Measurements from ENCODE around the gene HUWE1. TPM values are rescaled to one million over a fixed set of nuclear protein-coding genes. Genes with fewer than 3 reads are reported as not detected.

Gene HUWE1
- total and polyA plus RNA-seq, 2 experiments from 2014 or later: 61.2 to 225 TPM

- TF ChIP-seq ETS1 (IDR thresholded peaks at IDR 0.05) (no peak), POLR2AphosphoS5 (IDR thresholded peaks at IDR 0.05; ENCODE audit: low read depth) (no peak), EZH2 (IDR thresholded peaks at IDR 0.05; ENCODE audit: low read depth, unreplicated experiment) (no peak), CTCF (conservative IDR thresholded peaks at IDR 0.05; ENCODE audit: low read depth in 2 of 2) (no peak), EZH2phosphoT487 (IDR thresholded peaks at IDR 0.05; ENCODE audit: unreplicated experiment) (no peak), JUNB (IDR thresholded peaks at IDR 0.05; ENCODE audit: unreplicated experiment) (no peak), ZNF331 (CRISPR knock-in tag; IDR thresholded peaks at IDR 0.05; ENCODE audit: low read depth) (no peak)
These were observed 46.3 kb upstream of the HUWE1 start (continued) for GRCh38 chrX:53732797-53733196.

GRCh38 chrX:53729751-53730150, 43.2 kb upstream of the HUWE1 start:
- Histone ChIP-seq H3K79me2 (replicated peaks; ENCODE audit: insufficient read depth) (no peaks in the 10 kb centered on the region), H2AFZ (no peak overlapping the region), H4K20me1 (replicated peaks; ENCODE audit: insufficient read depth) (no peaks in the 10 kb centered on the region), H3K36me3 (ENCODE audit: insufficient read depth) (no peaks in the 10 kb centered on the region), H3F3A (replicated peaks; ENCODE audit: low read depth) (no peaks in the 10 kb centered on the region), H3K27ac (ENCODE audit: low read depth) (no peak overlapping the region), H3K27me3 (ENCODE audit: insufficient read depth) (no peaks in the 10 kb centered on the region), H3K4me2 (no peak overlapping the region), H3K9me2 (ENCODE audit: insufficient read depth) (no peaks in the 10 kb centered on the region), H3K4me1 (ENCODE audit: insufficient read depth) (no peaks in the 10 kb centered on the region), H3K4me3 (no peak overlapping the region)
- no peaks in the 10 kb centered on the region for H3K36me3 Mint-ChIP-seq (ENCODE audit: low read depth)
- no peaks in the 10 kb centered on the region for H3K4me1 Mint-ChIP-seq
- H3K27ac Mint-ChIP-seq: no peak overlapping the region
- no peaks in the 10 kb centered on the region for H3K9me3 Mint-ChIP-seq
- no peak for DNase-seq (ENCODE audit: low spot score)
- no peak for ATAC-seq
- H3K4me3 Mint-ChIP-seq: no peak overlapping the region
- TF ChIP-seq ZNF331 (CRISPR knock-in tag; IDR thresholded peaks at IDR 0.05; ENCODE audit: low read depth): no peak
- no peak for TF ChIP-seq STAT1 (IDR thresholded peaks at IDR 0.05; ENCODE audit: unreplicated experiment)
- TF ChIP-seq CTCF (conservative IDR thresholded peaks at IDR 0.05; ENCODE audit: low read depth in 2 of 2): no peak
- no peaks in the 10 kb centered on the region for H3K27me3 Mint-ChIP-seq (ENCODE audit: insufficient read depth, low read depth, poor library complexity)

GRCh38 chrX:53728506-53728905, 42.0 kb upstream of the HUWE1 start:
- H2AFZ ChIP-seq: no peak overlapping the region
- H3F3A ChIP-seq (replicated peaks; ENCODE audit: low read depth): no peaks in the 10 kb centered on the region
- H3K9me3 Mint-ChIP-seq: peaks cover 9% of the 10 kb centered on the region; the same call in 1 of the 3 replicates
- no peak overlapping the region for H3K27ac ChIP-seq (ENCODE audit: low read depth)
- H3K4me1 ChIP-seq (ENCODE audit: insufficient read depth): no peaks in the 10 kb centered on the region
- H3K27me3 Mint-ChIP-seq (ENCODE audit: insufficient read depth, low read depth, poor library complexity): no peaks in the 10 kb centered on the region
- DNase-seq (ENCODE audit: low spot score) (no peak), ATAC-seq (no peak)
- no peak overlapping the region for H3K27ac Mint-ChIP-seq
- H3K36me3 ChIP-seq (ENCODE audit: insufficient read depth): no peaks in the 10 kb centered on the region
- H3K4me1 Mint-ChIP-seq: no peaks in the 10 kb centered on the region
- no peak overlapping the region for H3K4me3 ChIP-seq
- no peaks in the 10 kb centered on the region for H3K79me2 ChIP-seq (replicated peaks; ENCODE audit: insufficient read depth)
- no peak overlapping the region for H3K4me2 ChIP-seq
- H3K9me2 ChIP-seq (ENCODE audit: insufficient read depth): no peaks in the 10 kb centered on the region
- H3K4me3 Mint-ChIP-seq: no peak overlapping the region
- H4K20me1 ChIP-seq (replicated peaks; ENCODE audit: insufficient read depth): no peaks in the 10 kb centered on the region
- no peaks in the 10 kb centered on the region for H3K27me3 ChIP-seq (ENCODE audit: insufficient read depth)
- H3K36me3 Mint-ChIP-seq (ENCODE audit: low read depth): no peaks in the 10 kb centered on the region; the same call in 2 of the 3 replicates
- no peak for TF ChIP-seq CREB1 (CRISPR knock-in tag; IDR thresholded peaks at IDR 0.05; ENCODE audit: low read depth)
- no peak for TF ChIP-seq NANOG (IDR thresholded peaks at IDR 0.05; ENCODE audit: borderline replicate concordance)
- no peak for TF ChIP-seq STAT1 (IDR thresholded peaks at IDR 0.05; ENCODE audit: unreplicated experiment)
- TF ChIP-seq ETS1 (IDR thresholded peaks at IDR 0.05): no peak
- TF ChIP-seq ZNF114 (CRISPR knock-in tag; IDR thresholded peaks at IDR 0.05): no peak
- TF ChIP-seq ZNF331 (CRISPR knock-in tag; IDR thresholded peaks at IDR 0.05; ENCODE audit: low read depth): no peak
- TF ChIP-seq JUNB (IDR thresholded peaks at IDR 0.05; ENCODE audit: unreplicated experiment): no peak
- TF ChIP-seq EZH2phosphoT487 (IDR thresholded peaks at IDR 0.05; ENCODE audit: unreplicated experiment): no peak

Measured in GM23338 (cell line).